HG03342 (cell line): ENCODE results near the gene CYB5D1.
A peak's percentile ranks its signal among the peaks of the same experiment; 100 is the strongest.

ENCODE experiments used
- ATAC-seq: cut with Tn5 transposase; IDR thresholded peaks from one replicate; pipeline ENCODE4 v1.9.1; 2021; ENCODE audit warnings: mild to moderate bottlenecking, moderate library complexity; ENCODE audit not compliant: unreplicated experiment

The CYB5D1 gene

GRCh38 chr17:7843536-7844291 is 14.1 kb upstream of the CYB5D1 start:
- peak; percentile 18 for ATAC-seq

GRCh38 chr17:7844292-7845154 is 13.3 kb upstream of the CYB5D1 start:
- peak; percentile 48 for ATAC-seq

DNA sequence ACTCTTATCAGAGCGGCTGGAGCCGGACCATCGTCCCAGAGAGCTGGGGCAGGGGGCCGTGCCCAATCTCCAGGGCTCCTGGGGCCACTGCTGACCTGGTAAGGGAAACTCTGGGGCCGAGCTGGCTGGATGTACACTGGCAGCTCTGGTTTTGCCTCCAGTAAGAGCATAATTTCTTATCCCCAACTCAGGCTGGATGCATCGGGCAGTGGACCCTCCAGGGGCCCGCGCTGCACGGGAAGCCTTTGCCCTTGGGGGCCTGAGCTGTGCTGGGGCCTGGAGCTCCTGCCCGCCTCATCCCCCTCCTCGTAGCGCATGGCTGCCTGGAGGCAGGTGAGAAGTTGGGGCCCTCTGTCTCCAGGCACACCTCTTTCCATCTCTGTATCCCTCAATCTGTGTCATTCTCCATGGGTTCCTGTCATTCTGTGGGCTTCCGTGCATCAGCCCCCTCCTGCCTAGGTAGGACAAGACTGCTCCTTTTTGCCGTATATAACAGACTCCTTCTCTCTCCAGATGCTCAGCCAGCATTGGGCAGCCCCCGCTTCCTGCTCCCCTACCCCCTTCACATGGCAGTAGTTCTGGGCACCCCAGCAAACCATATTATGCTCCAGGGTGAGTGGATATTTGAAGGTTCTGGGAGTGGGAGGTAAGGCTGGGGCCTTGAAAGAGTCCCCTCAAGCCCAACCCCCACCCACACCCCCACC is 12.3 kb upstream of the CYB5D1 start:
- no peak for ATAC-seq

GRCh38 chr17:7846063-7846735 is 11.6 kb upstream of the CYB5D1 start:
- no peak for ATAC-seq

DNA sequence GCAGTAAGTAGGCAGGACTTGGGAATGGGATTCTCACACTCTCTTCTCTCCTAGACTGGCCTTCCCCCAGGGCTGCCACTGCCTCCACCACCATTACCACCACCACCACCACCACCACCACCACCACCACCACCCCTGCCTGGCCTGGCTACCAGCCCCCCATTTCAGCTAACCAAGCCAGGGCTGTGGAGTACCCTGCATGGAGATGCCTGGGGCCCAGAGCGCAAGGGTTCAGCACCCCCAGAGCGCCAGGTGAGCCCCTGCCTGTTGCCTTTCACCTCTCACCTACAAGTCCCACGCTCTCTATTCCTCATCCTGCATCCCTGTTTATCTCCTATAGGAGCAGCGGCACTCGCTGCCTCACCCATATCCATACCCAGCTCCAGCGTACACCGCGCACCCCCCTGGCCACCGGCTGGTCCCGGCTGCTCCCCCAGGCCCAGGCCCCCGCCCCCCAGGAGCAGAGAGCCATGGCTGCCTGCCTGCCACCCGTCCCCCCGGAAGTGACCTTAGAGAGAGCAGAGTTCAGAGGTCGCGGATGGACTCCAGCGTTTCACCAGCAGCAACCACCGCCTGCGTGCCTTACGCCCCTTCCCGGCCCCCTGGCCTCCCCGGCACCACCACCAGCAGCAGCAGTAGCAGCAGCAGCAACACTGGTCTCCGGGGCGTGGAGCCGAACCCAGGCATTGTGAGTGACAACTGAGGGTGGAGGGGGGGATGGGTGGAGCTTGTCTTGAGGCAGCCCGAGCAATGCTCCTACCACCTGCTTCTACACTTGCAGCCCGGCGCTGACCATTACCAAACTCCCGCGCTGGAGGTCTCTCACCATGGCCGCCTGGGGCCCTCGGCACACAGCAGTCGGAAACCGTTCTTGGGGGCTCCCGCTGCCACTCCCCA is 10.8 kb upstream of the CYB5D1 start:
- no peak for ATAC-seq

DNA sequence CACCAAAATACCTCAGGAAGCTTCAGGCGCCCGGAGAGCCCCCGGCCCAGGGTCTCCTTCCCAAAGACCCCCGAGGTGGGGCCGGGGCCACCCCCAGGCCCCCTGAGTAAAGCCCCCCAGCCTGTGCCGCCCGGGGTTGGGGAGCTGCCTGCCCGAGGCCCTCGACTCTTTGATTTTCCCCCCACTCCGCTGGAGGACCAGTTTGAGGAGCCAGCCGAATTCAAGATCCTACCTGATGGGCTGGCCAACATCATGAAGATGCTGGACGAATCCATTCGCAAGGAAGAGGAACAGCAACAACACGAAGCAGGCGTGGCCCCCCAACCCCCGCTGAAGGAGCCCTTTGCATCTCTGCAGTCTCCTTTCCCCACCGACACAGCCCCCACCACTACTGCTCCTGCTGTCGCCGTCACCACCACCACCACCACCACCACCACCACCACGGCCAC is 9.6 kb upstream of the CYB5D1 start:
- no peak for ATAC-seq

DNA sequence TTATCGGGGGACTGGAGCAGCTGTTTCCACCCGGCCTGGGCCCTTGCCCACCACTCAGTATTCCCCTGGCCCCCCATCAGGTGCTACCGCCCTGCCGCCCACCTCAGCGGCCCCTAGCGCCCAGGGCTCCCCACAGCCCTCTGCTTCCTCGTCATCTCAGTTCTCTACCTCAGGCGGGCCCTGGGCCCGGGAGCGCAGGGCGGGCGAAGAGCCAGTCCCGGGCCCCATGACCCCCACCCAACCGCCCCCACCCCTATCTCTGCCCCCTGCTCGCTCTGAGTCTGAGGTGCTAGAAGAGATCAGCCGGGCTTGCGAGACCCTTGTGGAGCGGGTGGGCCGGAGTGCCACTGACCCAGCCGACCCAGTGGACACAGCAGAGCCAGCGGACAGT is 9.1 kb upstream of the CYB5D1 start:
- no peak for ATAC-seq

DNA sequence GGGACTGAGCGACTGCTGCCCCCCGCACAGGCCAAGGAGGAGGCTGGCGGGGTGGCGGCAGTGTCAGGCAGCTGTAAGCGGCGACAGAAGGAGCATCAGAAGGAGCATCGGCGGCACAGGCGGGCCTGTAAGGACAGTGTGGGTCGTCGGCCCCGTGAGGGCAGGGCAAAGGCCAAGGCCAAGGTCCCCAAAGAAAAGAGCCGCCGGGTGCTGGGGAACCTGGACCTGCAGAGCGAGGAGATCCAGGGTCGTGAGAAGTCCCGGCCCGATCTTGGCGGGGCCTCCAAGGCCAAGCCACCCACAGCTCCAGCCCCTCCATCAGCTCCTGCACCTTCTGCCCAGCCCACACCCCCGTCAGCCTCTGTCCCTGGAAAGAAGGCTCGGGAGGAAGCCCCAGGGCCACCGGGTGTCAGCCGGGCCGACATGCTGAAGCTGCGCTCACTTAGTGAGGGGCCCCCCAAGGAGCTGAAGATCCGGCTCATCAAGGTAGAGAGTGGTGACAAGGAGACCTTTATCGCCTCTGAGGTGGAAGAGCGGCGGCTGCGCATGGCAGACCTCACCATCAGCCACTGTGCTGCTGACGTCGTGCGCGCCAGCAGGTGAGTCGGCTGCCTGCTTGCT is 8.6 kb upstream of the CYB5D1 start:
- ATAC-seq = no peak

DNA sequence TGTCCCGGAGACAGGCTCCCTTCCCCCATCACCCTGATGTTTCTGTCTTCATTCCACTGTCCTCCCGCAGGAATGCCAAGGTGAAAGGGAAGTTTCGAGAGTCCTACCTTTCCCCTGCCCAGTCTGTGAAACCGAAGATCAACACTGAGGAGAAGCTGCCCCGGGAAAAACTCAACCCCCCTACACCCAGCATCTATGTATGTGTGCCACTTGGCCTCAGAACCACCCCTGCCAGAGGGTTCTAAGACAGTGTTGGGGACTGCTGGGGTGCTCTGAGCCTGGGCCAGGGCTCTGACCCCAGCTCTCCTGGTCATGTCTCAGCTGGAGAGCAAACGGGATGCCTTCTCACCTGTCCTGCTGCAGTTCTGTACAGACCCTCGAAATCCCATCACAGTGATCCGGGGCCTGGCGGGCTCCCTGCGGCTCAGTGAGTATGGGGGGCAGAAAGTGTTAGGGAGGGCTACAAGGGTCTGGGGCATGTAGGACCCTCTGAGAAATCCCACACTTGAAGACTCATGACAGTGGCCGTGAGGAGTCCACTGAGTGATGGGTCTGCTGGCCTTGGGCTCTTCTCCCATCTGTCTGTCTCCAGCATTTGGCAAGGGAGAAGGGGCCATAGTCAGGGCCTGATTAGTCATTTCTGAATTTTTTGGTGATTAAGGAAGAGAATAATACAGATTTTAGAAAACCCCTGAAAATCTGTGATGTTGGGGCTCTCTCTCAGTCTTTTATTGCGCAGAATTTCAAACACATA is 7.9 kb upstream of the CYB5D1 start:
- no peak for ATAC-seq

DNA sequence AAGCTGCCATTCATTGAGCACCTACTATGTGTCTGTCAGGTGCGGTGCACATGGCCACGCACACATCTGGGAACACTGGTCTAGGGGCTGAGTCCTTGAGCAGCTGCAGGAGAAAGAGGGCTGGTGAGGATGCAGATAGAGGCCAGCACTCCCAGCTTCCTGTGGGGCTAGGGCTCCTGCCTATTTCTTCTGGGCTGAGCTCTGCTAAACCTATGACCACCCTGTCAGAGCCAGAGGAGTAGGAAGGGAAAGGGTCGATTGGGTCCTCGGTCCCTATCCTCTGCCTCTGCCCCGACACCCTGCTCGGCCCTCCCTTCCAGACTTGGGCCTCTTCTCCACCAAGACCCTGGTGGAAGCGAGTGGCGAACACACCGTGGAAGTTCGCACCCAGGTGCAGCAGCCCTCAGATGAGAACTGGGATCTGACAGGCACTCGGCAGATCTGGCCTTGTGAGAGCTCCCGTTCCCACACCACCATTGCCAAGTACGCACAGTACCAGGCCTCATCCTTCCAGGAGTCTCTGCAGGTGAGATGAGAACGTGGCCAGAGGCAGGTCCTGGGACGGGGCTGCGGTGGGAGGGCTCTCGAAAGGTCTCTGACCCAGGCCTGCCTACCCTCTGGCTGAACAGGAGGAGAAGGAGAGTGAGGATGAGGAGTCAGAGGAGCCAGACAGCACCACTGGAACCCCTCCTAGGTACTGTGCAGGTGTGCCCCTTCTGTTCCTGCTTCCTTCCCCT is 6.9 kb upstream of the CYB5D1 start:
- no peak for ATAC-seq

DNA sequence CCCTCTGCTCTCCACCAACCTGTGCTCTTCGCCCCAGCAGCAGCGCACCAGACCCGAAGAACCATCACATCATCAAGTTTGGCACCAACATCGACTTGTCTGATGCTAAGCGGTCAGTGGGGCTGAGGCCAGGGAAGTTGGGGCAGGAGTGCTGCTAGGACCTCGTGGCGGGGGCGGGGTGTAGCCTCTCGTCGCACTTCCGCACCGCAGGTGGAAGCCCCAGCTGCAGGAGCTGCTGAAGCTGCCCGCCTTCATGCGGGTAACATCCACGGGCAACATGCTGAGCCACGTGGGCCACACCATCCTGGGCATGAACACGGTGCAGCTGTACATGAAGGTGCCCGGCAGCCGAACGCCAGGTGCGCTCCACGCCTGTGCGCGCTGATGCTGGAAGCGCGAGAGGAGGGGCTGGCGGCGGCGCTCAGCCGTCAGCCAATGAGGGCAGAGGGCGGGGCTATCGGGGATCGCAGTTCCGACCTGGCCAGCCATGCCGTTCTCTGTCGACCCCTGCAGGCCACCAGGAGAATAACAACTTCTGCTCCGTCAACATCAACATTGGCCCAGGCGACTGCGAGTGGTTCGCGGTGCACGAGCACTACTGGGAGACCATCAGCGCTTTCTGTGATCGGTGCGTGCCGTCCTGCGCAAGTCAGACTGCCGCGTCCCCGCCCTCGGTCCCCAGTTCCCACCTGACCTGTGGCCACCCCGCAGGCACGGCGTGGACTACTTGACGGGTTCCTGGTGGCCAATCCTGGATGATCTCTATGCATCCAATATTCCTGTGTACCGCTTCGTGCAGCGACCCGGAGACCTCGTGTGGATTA is 6.2 kb upstream of the CYB5D1 start:
- peak; percentile 64 for ATAC-seq

DNA sequence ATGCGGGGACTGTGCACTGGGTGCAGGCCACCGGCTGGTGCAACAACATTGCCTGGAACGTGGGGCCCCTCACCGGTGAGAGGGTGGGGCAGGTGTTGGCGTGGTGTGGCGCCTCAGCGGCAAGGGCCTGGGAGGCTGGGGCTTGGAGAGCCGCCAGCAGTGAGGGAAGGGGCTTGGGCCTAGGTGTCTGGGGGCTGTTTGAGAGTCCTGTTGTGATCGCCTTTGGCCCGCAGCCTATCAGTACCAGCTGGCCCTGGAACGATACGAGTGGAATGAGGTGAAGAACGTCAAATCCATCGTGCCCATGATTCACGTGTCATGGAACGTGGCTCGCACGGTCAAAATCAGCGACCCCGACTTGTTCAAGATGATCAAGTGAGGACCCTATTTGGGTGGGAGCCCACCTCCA is 5.5 kb upstream of the CYB5D1 start:
- ATAC-seq = no peak

GRCh38 chr17:7852919-7853690 is 4.7 kb upstream of the CYB5D1 start:
- no peak for ATAC-seq

DNA sequence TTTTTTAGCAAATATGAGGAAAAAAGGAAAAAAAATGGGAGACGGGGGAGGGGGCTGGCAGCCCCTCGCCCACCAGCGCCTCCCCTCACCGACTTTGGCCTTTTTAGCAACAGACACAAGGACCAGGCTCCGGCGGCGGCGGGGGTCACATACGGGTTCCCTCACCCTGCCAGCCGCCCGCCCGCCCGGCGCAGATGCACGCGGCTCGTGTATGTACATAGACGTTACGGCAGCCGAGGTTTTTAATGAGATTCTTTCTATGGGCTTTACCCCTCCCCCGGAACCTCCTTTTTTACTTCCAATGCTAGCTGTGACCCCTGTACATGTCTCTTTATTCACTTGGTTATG is 4.1 kb upstream of the CYB5D1 start:
- ATAC-seq = no peak

- no peak for ATAC-seq
Observed at GRCh38 chr17:7854078-7854777, 3.6 kb upstream of the CYB5D1 start.
